ENCODE measurements around the gene GALNT17.

Gene GALNT17

GRCh38 chr7:71286924-71287323 lies 155.0 kb downstream of the GALNT17 start:
- DNase-seq, result no peak

DNA sequence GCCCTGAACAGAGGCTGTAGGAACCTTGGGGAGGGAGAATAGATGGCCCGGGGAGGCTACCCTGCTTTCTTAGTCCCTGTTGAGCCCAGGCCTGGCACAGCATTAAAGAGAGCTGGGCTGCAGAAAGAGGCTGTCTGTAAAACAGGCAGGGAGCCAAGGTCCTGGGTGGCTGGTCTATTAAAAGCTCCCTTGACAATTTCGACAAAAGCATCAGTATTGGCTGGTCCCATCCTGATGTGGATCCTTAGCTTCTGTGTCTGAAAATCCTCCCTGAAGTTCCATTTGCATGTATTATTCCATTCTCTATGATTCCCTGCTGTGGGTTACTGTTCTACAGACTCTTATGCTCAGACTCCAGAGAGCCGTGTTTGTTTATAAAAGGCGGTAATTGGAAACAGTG lies 158.5 kb downstream of the GALNT17 start:
- DNase-seq, result no peak

GRCh38 chr7:71298378-71298777 lies 166.4 kb downstream of the GALNT17 start:
- DNase-seq, result no peak

DNA sequence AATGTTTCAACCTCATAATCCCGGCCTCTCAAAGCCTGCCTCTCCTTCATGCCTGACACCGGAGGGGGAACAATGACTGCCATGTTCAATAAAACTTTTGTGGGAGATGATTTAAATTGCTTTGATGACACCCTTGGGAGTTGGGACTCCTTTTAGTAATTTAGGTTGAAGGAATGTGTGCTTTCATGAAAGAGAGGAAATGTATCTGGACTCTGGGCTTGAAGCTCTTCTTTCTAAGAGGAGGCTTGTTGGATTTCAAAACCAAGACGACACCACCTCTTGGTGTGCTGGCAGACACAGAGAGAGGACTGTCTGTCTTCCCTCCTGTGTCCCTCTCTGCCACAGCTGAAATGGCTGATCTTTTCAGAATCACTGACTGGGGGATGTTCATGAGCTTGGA lies 168.1 kb downstream of the GALNT17 start:
- no peak for DNase-seq

- DNase-seq, result no peak
These were observed 168.7 kb downstream of the GALNT17 start for GRCh38 chr7:71300603-71301002.

DNA sequence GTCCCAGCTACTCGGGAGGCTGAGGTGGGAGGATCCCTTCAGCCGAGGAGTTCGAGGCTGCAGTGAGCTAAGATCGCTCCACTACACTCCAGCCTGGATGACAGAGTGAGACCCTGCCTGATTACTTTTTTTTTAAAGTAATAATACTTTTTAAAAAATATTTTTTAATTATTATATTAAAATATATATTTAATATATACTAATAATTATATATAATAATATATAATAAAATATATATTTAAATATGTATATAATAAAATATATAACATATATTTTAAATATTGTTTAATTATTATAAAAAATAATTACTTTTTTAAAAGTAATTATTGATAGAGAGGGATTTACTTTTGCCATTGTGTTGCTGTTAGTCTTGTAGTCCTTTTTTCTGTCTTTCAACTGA lies 169.2 kb downstream of the GALNT17 start:
- no peak for DNase-seq

GRCh38 chr7:71303566-71303965 lies 171.6 kb downstream of the GALNT17 start:
- no peak for DNase-seq

- DNase-seq, result no peak
These were observed 176.2 kb downstream of the GALNT17 start for GRCh38 chr7:71308096-71308495.

DNA sequence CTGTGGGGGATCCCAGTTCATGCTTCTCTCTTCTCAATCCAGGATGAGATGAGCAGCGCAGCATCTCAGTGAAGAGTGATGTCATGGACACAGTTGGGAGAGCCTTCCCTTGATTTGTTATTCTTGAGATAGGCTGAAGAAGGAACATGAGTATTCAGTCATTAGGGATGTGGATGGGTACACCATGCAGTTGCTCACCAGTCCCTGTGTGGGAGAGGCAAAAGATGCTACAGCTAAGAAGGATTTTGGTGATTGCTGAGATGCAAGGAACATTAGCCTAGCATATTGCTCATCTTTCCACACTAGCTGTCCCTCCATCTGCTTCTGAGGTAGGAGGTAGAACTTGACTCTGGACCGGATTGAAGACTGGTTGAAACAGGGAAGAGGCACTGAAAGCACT lies 179.6 kb downstream of the GALNT17 start:
- no peak for DNase-seq

- DNase-seq, result no peak
These were observed 181.0 kb downstream of the GALNT17 start for GRCh38 chr7:71312755-71313490.

DNA sequence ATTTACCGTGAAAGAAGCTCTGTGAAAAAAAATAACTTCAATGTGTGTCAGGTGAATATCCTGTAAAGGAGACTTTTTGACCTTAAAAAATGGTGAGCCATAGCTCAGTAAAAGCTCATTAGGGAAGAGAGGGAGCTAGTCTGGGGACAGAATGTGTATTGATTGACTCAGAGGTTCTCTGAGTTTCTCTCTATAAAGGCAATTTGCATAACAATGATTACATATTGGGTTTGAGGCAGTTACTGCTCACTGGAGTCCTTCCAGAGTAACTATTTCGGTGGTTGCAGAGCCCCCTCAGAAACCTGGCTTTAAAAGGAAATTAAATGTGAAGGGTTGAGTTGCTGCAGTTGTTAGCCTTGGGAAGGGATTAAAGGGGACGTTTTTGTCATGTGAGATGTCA lies 181.6 kb downstream of the GALNT17 start:
- no peak for DNase-seq

GRCh38 chr7:71320916-71321315 lies 189.0 kb downstream of the GALNT17 start:
- no peak for DNase-seq

DNA sequence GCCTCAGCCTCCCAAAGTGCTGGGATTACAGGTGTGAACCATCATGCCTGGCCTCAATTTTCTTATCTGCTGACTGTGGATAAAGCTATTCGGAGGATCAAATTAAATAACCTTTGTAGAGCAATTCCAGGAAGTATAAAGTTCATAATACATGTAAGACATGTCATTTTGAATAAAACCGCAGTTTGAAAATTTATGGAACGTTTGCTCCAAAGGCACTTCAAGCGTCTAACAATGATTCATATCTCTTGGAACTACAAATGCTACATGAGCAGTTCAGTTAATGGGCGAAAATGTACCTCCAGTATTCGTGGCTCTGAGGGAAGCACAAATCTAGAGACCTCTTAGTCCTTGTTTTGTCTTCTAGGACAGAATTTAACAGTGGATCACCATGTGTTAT lies 190.3 kb downstream of the GALNT17 start:
- DNase-seq, result no peak

GRCh38 chr7:71323726-71324125 lies 191.8 kb downstream of the GALNT17 start:
- no peak for DNase-seq

- no peak for DNase-seq
These were observed 193.2 kb downstream of the GALNT17 start for GRCh38 chr7:71325151-71325550.

- DNase-seq, result no peak
These were observed 194.7 kb downstream of the GALNT17 start for GRCh38 chr7:71326595-71326994.

- no peak for DNase-seq
These were observed 196.0 kb downstream of the GALNT17 start for GRCh38 chr7:71327946-71328345.

GRCh38 chr7:71329030-71329660 lies 197.2 kb downstream of the GALNT17 start:
- no peak for DNase-seq

GRCh38 chr7:71332207-71332606 lies 200.3 kb downstream of the GALNT17 start:
- no peak for DNase-seq

GRCh38 chr7:71334541-71334940 lies 202.6 kb downstream of the GALNT17 start:
- DNase-seq, result no peak

DNA sequence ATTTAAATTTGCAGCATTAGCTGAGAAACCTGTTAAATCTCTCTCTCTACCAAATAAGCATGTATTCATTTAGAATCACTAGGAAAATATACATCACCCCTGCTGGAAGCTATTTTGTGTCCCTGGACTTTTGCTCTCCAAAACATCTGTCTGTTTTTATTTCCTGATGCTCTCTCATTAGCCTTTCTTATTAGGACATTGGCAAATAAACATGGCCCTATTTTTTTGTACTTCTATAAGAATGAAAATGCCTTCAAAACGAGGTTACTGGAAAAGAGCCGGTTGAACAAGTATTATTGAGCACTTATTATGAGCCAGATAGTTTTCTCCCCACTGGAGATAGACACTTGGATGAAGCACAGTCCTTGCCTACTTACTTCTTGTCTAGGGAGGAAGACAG lies 206.9 kb downstream of the GALNT17 start:
- DNase-seq, result no peak

GRCh38 chr7:71339924-71340323 lies 208.0 kb downstream of the GALNT17 start:
- DNase-seq, result no peak

GRCh38 chr7:71342202-71342601 lies 210.3 kb downstream of the GALNT17 start:
- DNase-seq, result no peak

- DNase-seq, result no peak
These were observed 211.1 kb downstream of the GALNT17 start for GRCh38 chr7:71343039-71343438.

DNA sequence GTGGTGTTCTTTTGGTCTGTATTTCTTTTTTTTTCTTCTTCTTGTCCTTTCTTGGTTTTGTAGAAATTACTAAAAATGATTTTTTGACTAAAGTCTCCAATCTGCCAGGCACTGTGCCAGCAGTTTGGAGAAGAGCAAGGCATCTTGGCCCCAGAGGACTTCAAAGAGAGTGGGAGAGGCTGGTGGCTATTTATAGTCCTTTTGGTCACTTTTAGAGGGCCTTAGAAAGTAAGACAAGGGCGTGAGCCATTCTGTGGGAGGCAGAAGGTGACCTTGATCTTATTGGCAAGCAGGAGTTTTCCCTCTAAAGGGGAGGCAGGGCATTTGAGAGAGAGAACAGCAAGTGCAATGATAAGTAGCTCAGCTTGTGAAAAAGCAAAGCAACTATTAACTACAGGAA lies 211.9 kb downstream of the GALNT17 start:
- no peak for DNase-seq
